H9 (cell line): ENCODE results near the gene GPR183. TPM values are rescaled to one million over a fixed set of nuclear protein-coding genes. Genes with fewer than 3 reads are reported as not detected.
A peak's percentile ranks its signal among the peaks of the same experiment; 100 is the strongest.

ENCODE experiments used
- DNase-seq: peaks from one replicate; pipeline ENCODE4 v3.0.0-alpha.2; 2017
- H2AFZ ChIP-seq: one replicate; pipeline ENCODE4 v1.6.1; 2013; ENCODE audit warnings: mild to moderate bottlenecking, low read length, control low read depth, moderate library complexity
- H2AK5ac ChIP-seq: 2 replicates; pipeline ENCODE4 v1.6.1; 2013; ENCODE audit warnings: low read length, control low read depth, mixed read lengths; ENCODE audit not compliant: insufficient read length
- H2BK120ac ChIP-seq: one replicate; pipeline ENCODE4 v1.6.1; 2013; ENCODE audit warnings: low read depth, mild to moderate bottlenecking, low read length, control low read depth, inconsistent platforms; ENCODE audit not compliant: poor library complexity, severe bottlenecking
- H2BK12ac ChIP-seq: 2 replicates; pipeline ENCODE4 v1.6.1; 2013; ENCODE audit warnings: low read length, control low read depth, mixed read lengths, low read depth; ENCODE audit not compliant: insufficient read length
- H2BK15ac ChIP-seq: 2 replicates; pipeline ENCODE4 v1.6.1; 2013; ENCODE audit warnings: low read depth, low read length, control low read depth
- H2BK20ac ChIP-seq: one replicate; pipeline ENCODE4 v1.6.1; 2013; ENCODE audit warnings: low read depth, mild to moderate bottlenecking, low read length, control low read depth, inconsistent platforms; ENCODE audit not compliant: poor library complexity, severe bottlenecking
- H2BK5ac ChIP-seq: 2 replicates; pipeline ENCODE4 v1.6.1; 2013; ENCODE audit warnings: low read length, control low read depth, mixed read lengths; ENCODE audit not compliant: insufficient read length
- H3K14ac ChIP-seq: 2 replicates; pipeline ENCODE4 v1.6.1; 2013; ENCODE audit warnings: low read length, control low read depth; ENCODE audit not compliant: insufficient read depth
- H3K18ac ChIP-seq: 2 replicates; pipeline ENCODE4 v1.6.1; 2013; ENCODE audit warnings: low read depth, mild to moderate bottlenecking, mixed read lengths, low read length, control low read depth; ENCODE audit not compliant: insufficient read length
- H3K23ac ChIP-seq: 2 replicates; pipeline ENCODE4 v1.6.1; 2013; ENCODE audit warnings: low read length, control low read depth, mixed read lengths, low read depth; ENCODE audit not compliant: insufficient read length
- H3K23me2 ChIP-seq: 2 replicates; pipeline ENCODE4 v1.6.1; 2013; ENCODE audit warnings: low read depth, mild to moderate bottlenecking, mixed read lengths, low read length, control low read depth; ENCODE audit not compliant: insufficient read length, poor library complexity, severe bottlenecking
- H3K27ac ChIP-seq: 2 replicates; pipeline ENCODE4 v1.5.1; 2013; ENCODE audit warnings: low read length, control low read depth, mixed read lengths, low read depth; ENCODE audit not compliant: insufficient read length
- H3K27me3 ChIP-seq: 2 replicates; pipeline ENCODE4 v1.6.1; 2013; ENCODE audit warnings: low read length, control low read depth, inconsistent platforms; ENCODE audit not compliant: insufficient read depth
- H3K4ac ChIP-seq: 2 replicates; pipeline ENCODE4 v1.6.1; 2013; ENCODE audit warnings: low read depth, mild to moderate bottlenecking, control low read depth, inconsistent platforms, low read length, moderate library complexity
- H3K4me1 ChIP-seq: 2 replicates; pipeline ENCODE4 v1.6.1; 2013; ENCODE audit warnings: low read length, control low read depth, inconsistent platforms; ENCODE audit not compliant: insufficient read depth
- H3K4me2 ChIP-seq: 2 replicates; pipeline ENCODE4 v1.6.1; 2013; ENCODE audit warnings: low read length, control low read depth, mixed read lengths; ENCODE audit not compliant: insufficient read length, insufficient read depth
- H3K56ac ChIP-seq: 2 replicates; pipeline ENCODE4 v1.6.1; 2013; ENCODE audit warnings: low read depth, mild to moderate bottlenecking, mixed read lengths, low read length, control low read depth; ENCODE audit not compliant: insufficient read length
- H3K79me1 ChIP-seq: 2 replicates; pipeline ENCODE4 v1.6.1; 2013; ENCODE audit warnings: low read depth, mild to moderate bottlenecking, moderate library complexity, low read length, control low read depth, inconsistent platforms; ENCODE audit not compliant: insufficient read depth, poor library complexity, severe bottlenecking
- H3K79me2 ChIP-seq: 2 replicates; pipeline ENCODE4 v1.6.1; 2013; ENCODE audit warnings: low read length, control low read depth, inconsistent platforms; ENCODE audit not compliant: insufficient read depth
- H3K9ac ChIP-seq: 2 replicates; pipeline ENCODE4 v1.6.1; 2013; ENCODE audit warnings: low read length, control low read depth, mixed read lengths; ENCODE audit not compliant: insufficient read length; ENCODE audit errors: extremely low read depth
- H3K9me3 ChIP-seq: one replicate; pipeline ENCODE4 v1.6.1; 2013; ENCODE audit warnings: low read depth, low read length, inconsistent platforms; ENCODE audit not compliant: control insufficient read depth
- H3T11ph ChIP-seq: one replicate; pipeline ENCODE4 v1.6.1; 2013; ENCODE audit warnings: mild to moderate bottlenecking, low read length, control low read depth, inconsistent platforms
- H4K20me1 ChIP-seq: one replicate; pipeline ENCODE4 v1.6.1; 2013; ENCODE audit not compliant: control insufficient read depth, insufficient read length, insufficient read depth
- H4K5ac ChIP-seq: 2 replicates; pipeline ENCODE4 v1.6.1; 2013; ENCODE audit warnings: low read depth, mild to moderate bottlenecking, mixed read lengths, low read length, control low read depth; ENCODE audit not compliant: insufficient read length
- H4K8ac ChIP-seq: replicated peaks from 2 replicates; pipeline ENCODE4 v1.6.1; 2013; ENCODE audit warnings: low read length, control low read depth, mixed read lengths, low read depth; ENCODE audit not compliant: insufficient read length
- H4K91ac ChIP-seq: 2 replicates; pipeline ENCODE4 v1.6.1; 2013; ENCODE audit warnings: low read depth, mild to moderate bottlenecking, moderate library complexity, mixed read lengths, low read length, control low read depth; ENCODE audit not compliant: insufficient read length
- H3K27ac Mint-ChIP-seq, 3 experiments: 2 replicates in 2 of 3; 3 replicates in 1 of 3; pipeline ENCODE4 v1.8.0; 2020 to 2021; ENCODE audit warnings: mixed read lengths in 3 of 3, mild to moderate bottlenecking in 1 of 3, moderate library complexity in 1 of 3
- H3K27me3 Mint-ChIP-seq: 2 replicates; pipeline ENCODE4 v1.8.0; 2021; ENCODE audit warnings: low read depth, mild to moderate bottlenecking, moderate library complexity, mixed read lengths
- H3K36me3 Mint-ChIP-seq, 3 experiments: 2 replicates in 2 of 3; 3 replicates in 1 of 3; pipeline ENCODE4 v1.8.0; 2020 to 2021; ENCODE audit warnings: low read depth in 3 of 3, mixed read lengths in 3 of 3; ENCODE audit not compliant: insufficient read depth in 1 of 3
- H3K4me1 Mint-ChIP-seq, 2 experiments: 2 replicates each; pipeline ENCODE4 v1.8.0; 2020; ENCODE audit warnings: mixed read lengths in 2 of 2
- H3K4me3 Mint-ChIP-seq, 2 experiments: 2 replicates in 1 of 2; 3 replicates in 1 of 2; pipeline ENCODE4 v1.8.0; 2020 to 2021; ENCODE audit warnings: mild to moderate bottlenecking in 2 of 2, mixed read lengths in 2 of 2, moderate library complexity in 1 of 2
- H3K9me3 Mint-ChIP-seq, 2 experiments: 2 replicates in 1 of 2; 3 replicates in 1 of 2; pipeline ENCODE4 v1.8.0; 2020; ENCODE audit warnings: mild to moderate bottlenecking in 2 of 2, mixed read lengths in 2 of 2, moderate library complexity in 1 of 2
- CTCF ChIP-seq: fragments of 200-600 bp; sonication (generic); conservative IDR thresholded peaks from 3 replicates; pipeline ENCODE4 v1.8.0; 2021; ENCODE audit warnings: antibody characterized with exemption, mild to moderate bottlenecking
- WGBS: extraction: QIAGEN DNeasy Blood & Tissue Kit; methylation state at CpG from one replicate; pipeline ENCODE4 v1.1.7; 2013; ENCODE audit warnings: missing lambda C conversion rate, low lambda C conversion rate, mixed read lengths; ENCODE audit not compliant: insufficient read length; ENCODE audit errors: extremely low coverage; 5-methylcytosine and 5-hydroxymethylcytosine counted together
- total RNA-seq: library from RNA; stranded (reverse); gene quantifications from 2 replicates; pipeline ENCODE4 v1.2.1, GENCODE V29; 2021

Gene GPR183
- total RNA-seq, 1 experiment from 2014 or later: not detected

- Histone ChIP-seq H4K91ac (no peak overlapping the region), H2BK20ac (no peak overlapping the region), H3K9me3 (no peaks in the 10 kb centered on the region), H3K9ac (no peak overlapping the region), H2BK120ac (no peak overlapping the region), H3K18ac (no peak overlapping the region), H3K4me2 (no peak overlapping the region), H2AFZ (no peak overlapping the region), H4K8ac (no peak overlapping the region), H3K79me2 (no peaks in the 10 kb centered on the region), H3K23me2 (no peaks in the 10 kb centered on the region), H3K79me1 (no peaks in the 10 kb centered on the region), H3K27me3 (no peaks in the 10 kb centered on the region), H3K4me1 (no peaks in the 10 kb centered on the region), H4K5ac (no peak overlapping the region), H3K4ac (no peak overlapping the region), H3K14ac (no peak overlapping the region), H4K20me1 (no peaks in the 10 kb centered on the region), H3T11ph (no peak overlapping the region), H2BK5ac (no peak overlapping the region), H2AK5ac (no peak overlapping the region), H2BK12ac (no peak overlapping the region), H3K56ac (no peak overlapping the region), H3K23ac (no peak overlapping the region), H3K27ac (no peak overlapping the region), H2BK15ac (no peak overlapping the region)
- Mint-ChIP-seq H3K36me3 (peaks cover 4 to 40% (median 29%) of the 10 kb centered on the region in 3 experiments), H3K9me3 (no peaks in the 10 kb centered on the region), H3K4me1 (peaks cover 3 to 4% of the 10 kb centered on the region in 2 experiments; a peak in 3 of 4 replicates), H3K4me3 (no peak overlapping the region), H3K27ac (0 out of 7 replicates have a peak overlapping the region, but pooled peaks of 1 of the 3 experiments have one; percentile 4), H3K27me3 (no peaks in the 10 kb centered on the region)
- TF ChIP-seq CTCF: no peak
- no peak for DNase-seq
- no CpG with 5 or more reads among the region's 8 CpGs for WGBS
Measured at GRCh38 chr13:99353836-99354235, 46.6 kb upstream of the GPR183 start.
